ENCODE data around the gene STK4.

DNA sequence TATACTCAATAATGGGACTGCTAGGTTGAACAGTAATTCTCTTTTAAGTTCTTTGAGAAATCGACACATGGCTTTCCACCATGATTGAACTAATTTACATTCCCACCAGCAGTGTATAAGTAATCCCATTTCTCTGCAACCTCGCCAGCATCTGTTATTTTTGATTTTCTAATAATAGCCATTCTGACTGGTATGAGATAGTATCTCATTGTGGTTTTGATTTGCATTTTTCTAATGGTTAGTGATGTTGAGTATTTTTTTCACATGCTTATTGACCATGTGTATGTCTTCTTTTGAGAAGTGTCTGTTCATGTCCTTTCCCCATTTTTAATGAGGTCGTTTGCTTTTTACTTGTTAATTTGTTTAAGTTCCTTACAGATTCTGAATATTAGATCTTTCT lies 66.5 kb downstream of the STK4 start:
- TF ChIP-seq, protein P1, sequence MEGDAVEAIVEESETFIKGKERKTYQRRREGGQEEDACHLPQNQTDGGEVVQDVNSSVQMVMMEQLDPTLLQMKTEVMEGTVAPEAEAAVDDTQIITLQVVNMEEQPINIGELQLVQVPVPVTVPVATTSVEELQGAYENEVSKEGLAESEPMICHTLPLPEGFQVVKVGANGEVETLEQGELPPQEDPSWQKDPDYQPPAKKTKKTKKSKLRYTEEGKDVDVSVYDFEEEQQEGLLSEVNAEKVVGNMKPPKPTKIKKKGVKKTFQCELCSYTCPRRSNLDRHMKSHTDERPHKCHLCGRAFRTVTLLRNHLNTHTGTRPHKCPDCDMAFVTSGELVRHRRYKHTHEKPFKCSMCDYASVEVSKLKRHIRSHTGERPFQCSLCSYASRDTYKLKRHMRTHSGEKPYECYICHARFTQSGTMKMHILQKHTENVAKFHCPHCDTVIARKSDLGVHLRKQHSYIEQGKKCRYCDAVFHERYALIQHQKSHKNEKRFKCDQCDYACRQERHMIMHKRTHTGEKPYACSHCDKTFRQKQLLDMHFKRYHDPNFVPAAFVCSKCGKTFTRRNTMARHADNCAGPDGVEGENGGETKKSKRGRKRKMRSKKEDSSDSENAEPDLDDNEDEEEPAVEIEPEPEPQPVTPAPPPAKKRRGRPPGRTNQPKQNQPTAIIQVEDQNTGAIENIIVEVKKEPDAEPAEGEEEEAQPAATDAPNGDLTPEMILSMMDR (conservative IDR thresholded peaks at IDR 0.05), result no peak
- no peak for TF ChIP-seq EZH2 (IDR thresholded peaks at IDR 0.05; ENCODE audit: low read depth)
